Ascending aorta (tissue), 2 donors: Measurements from ENCODE around the gene CCL23. TPM values are rescaled to one million over a fixed set of nuclear protein-coding genes. Genes with fewer than 3 reads are reported as not detected.
"Not testable (repeated sequence)": the region's sequence is repeated elsewhere in the genome, so short reads cannot be mapped to it uniquely, and the experiment has no call there.

Source experiments
- DNase-seq, 2 donors: peaks; one replicate each; pipeline ENCODE4 v3.0.0-alpha.2; 2019; ENCODE audit warnings: low spot score in 2 of 2
- H3K27ac ChIP-seq, 2 donors: fragments of 200-600 bp; sonication (generic); one replicate each; pipeline ENCODE4 v1.5.1; 2016 to 2017; ENCODE audit warnings: mild to moderate bottlenecking in 1 of 2
- H3K27me3 ChIP-seq: fragments of 200-600 bp; sonication (generic); one replicate; pipeline ENCODE4 v1.5.1; 2017
- H3K36me3 ChIP-seq, 2 donors: fragments of 200-600 bp; sonication (generic); one replicate each; pipeline ENCODE4 v1.5.1; 2016
- H3K4me1 ChIP-seq, 2 donors: fragments of 200-600 bp; sonication (generic); one replicate each; pipeline ENCODE4 v1.5.1; 2016 to 2017; ENCODE audit warnings: mild to moderate bottlenecking in 1 of 2
- H3K4me3 ChIP-seq, 2 donors: fragments of 200-600 bp; sonication (generic); one replicate each; pipeline ENCODE4 v1.5.1; 2016 to 2017; ENCODE audit warnings: mild to moderate bottlenecking in 1 of 2
- H3K9me3 ChIP-seq, 2 donors: fragments of 200-600 bp; sonication (generic); one replicate each; pipeline ENCODE4 v1.5.1; 2016
- CTCF ChIP-seq, 3 experiments: fragments of 200-600 bp in 2 of 3; fragments of 450-650 bp in 1 of 3; sonication (generic) in 2 of 3; IDR thresholded peaks; one replicate each; pipeline ENCODE4 v1.5.1; 2016 to 2019; ENCODE audit warnings: antibody characterized with exemption in 3 of 3, mild to moderate bottlenecking in 1 of 3, moderate library complexity in 1 of 3
- intact Hi-C: fragments of 100-400 bp; cut with DNase I; formaldehyde crosslinking; loops from one replicate; pipeline ENCODE4 v1.15.1; 2023
- total RNA-seq: library from RNA; depleted of rRNA; stranded (reverse); fragments of >200 nt; gene quantifications from one replicate; pipeline ENCODE4 v1.1.0, GENCODE V29; 2016

CCL23 gene
- total RNA-seq, 1 donor from 2014 or later, result 29.7 TPM

DNA sequence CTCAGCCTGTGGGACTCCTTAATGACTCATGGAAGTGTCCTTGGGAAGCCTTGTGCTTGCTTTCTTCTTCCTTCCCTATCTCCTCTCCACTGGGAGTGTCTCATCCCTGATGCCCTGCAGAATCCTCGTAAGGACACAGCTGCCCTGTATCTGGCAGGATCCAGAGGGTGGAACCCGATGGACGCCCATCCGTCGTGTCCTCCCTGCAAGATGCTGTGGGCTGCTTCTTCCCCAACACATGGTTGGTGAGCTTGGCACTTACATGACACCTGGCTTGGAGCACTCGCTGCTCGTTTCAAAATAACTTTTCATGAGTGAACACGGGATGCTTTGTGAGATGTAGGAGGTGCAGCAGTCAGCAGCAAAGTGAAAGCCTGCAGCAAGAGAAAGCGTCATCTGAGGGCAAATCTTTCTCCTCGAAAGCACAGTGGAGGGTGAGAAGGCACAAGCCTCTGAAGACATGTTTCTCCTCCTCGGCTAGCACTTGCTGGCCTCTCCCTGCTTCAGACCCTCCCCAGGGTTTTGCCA lies 19.7 kb downstream of the CCL23 start:
- no peaks in the 10 kb centered on the region for H3K4me1 ChIP-seq
- H3K27me3 ChIP-seq, result no peaks in the 10 kb centered on the region
- H3K4me3 ChIP-seq, result no peak overlapping the region
- peak in 1 of 2 donors; percentile 33 for DNase-seq
- H3K9me3 ChIP-seq, result no peaks in the 10 kb centered on the region
- intact Hi-C loops, result no loop called here
- H3K27ac ChIP-seq, result no peak overlapping the region
- H3K36me3 ChIP-seq, result no peaks in the 10 kb centered on the region
- no peak for TF ChIP-seq CTCF (IDR thresholded peaks at IDR 0.05)

DNA sequence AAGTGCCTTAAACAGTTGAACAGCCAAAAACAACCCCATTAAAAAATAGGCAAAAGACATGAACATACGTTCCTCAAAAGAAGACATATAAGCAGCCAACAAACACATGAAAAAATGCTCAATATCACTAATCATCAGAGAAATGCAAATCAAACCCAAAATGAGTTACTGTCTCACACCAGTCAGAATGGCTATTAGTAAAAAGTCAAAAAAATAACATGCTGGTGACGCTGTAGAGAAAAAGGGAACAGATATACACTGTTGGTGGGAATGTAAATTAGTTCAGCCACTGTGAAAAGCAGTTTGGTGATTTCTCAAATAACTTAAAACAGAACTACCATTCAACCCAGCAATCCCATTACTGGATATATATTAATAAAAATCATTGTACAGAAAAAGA lies 22.4 kb downstream of the CCL23 start:
- H3K36me3 ChIP-seq, H3K4me3 ChIP-seq: not testable (repeated sequence)

DNA sequence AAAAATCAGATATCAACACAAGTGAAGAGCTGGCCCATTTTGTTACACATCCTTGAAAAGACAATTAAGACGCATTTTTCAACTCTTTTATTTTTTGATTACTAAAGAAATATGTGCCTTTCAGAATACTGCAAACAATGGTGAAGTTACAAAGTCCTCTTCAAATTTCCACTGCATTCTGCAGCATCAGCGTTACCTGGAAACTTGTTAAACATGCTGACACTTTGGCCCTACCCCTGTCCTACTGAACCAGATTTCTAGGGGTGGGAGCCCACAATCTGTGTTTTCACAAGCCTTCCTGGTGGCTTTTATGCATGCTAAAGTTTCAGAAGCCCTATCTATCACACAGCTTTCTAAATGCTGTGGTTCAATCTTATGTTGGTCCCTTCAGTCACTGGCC lies 26.7 kb downstream of the CCL23 start:
- Histone ChIP-seq H3K4me1 (no peaks in the 10 kb centered on the region), H3K36me3 (no peaks in the 10 kb centered on the region), H3K27me3 (no peaks in the 10 kb centered on the region), H3K27ac (no peak overlapping the region), H3K4me3 (no peak overlapping the region), H3K9me3 (no peaks in the 10 kb centered on the region)
- TF ChIP-seq CTCF (IDR thresholded peaks at IDR 0.05), result no peak
- intact Hi-C loops, result no loop called here
- DNase-seq, result no peak

More for the DNA sequence above, 22.4 kb downstream of the CCL23 start:
- H3K4me1 ChIP-seq, DNase-seq, H3K27ac ChIP-seq, intact Hi-C loops, H3K27me3 ChIP-seq, H3K9me3 ChIP-seq: not testable (repeated sequence)

DNA sequence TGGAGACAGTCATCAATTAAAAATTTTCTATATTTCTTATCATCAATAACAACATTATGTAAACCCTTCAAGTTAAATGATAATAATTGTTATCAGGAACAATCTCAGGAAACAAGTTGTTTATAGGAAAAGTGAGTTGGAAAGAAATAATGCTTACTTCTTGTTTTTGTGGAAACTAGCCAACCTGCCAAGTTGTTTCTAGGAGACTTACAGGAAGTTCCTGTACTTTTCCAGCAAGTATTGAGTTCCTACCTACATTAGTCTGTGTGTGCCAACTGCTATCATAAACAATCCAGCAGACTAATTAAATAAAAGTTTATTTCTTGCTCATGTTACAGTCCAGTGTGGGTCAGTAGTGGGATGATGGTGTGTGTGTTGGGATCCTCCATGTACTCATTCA lies 29.6 kb downstream of the CCL23 start:
- Histone ChIP-seq H3K27me3 (no peaks in the 10 kb centered on the region), H3K9me3 (no peaks in the 10 kb centered on the region), H3K36me3 (no peaks in the 10 kb centered on the region), H3K27ac (no peak overlapping the region), H3K4me1 (no peaks in the 10 kb centered on the region), H3K4me3 (no peak overlapping the region)
- no peak for TF ChIP-seq CTCF (IDR thresholded peaks at IDR 0.05)
- intact Hi-C loops, result no loop called here
- DNase-seq, result no peak

DNA sequence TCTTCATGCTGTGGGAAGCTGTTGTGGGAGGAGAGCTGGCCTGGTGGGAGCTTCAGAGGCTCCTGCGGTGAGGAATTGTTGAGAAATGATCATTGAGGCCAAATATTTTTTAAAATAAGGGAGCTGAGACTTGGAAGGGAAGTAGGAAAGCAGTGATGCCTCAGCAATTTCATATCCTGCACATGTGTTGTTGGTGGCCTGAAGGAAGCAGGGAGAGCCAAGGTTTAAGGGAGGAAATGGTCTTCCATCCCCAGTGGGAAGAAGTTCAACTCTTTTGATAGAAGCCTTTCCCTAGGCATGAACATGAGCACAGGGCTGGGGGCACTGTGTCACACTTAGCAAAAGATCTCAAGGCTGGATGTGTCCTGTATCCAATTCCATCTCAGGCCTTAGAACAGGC lies 31.1 kb downstream of the CCL23 start, which contains the start of gene CCL14:
CCL14 (minus strand) TSS at position 87 of the 400 bp plus-strand sequence; CDS start at position 7, 80 bp downstream.
- intact Hi-C loops, result no loop called here
- no peak for TF ChIP-seq CTCF (IDR thresholded peaks at IDR 0.05)
- no peaks in the 10 kb centered on the region for H3K4me1 ChIP-seq
- H3K27me3 ChIP-seq, result no peaks in the 10 kb centered on the region
- H3K9me3 ChIP-seq, result no peaks in the 10 kb centered on the region
- no peaks in the 10 kb centered on the region for H3K36me3 ChIP-seq
- H3K4me3 ChIP-seq, result peak within 1 kb of the TSS in 1 of 2 donors; percentile 19
- no peak within 1 kb of the TSS for H3K27ac ChIP-seq
- no peak for DNase-seq

DNA sequence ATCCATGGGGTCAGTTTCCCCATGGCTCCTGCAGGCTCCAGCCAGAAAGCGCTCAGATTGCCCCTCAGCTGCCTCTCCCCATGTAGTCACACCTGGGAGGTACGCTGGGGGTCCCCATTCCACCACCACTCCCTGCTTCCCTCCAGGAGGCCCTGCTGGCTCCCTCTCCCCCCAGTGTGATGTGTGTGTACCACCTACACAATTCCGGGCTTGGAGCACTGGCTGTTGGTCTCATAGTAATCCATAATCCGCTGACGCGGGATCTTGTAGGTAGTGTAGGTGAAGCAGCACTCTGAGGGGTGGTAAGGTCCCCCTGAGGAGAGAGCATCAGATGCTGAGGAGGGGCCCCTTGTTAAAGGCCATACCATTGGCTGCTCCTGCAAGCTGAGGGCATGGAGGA lies 33.6 kb downstream of the CCL23 start:
- no peak overlapping the region for H3K4me3 ChIP-seq
- no peaks in the 10 kb centered on the region for H3K4me1 ChIP-seq
- no peaks in the 10 kb centered on the region for H3K27me3 ChIP-seq
- DNase-seq, result no peak
- H3K27ac ChIP-seq, result no peak overlapping the region
- no peaks in the 10 kb centered on the region for H3K9me3 ChIP-seq
- H3K36me3 ChIP-seq, result no peaks in the 10 kb centered on the region
- intact Hi-C loops, result no loop called here
- TF ChIP-seq CTCF (IDR thresholded peaks at IDR 0.05), result no peak
